ENCODE measurements around the gene PCSK2.

The PCSK2 gene

GRCh38 chr20:17466641-17467040 lies 239.8 kb downstream of the PCSK2 start:
- no peak overlapping the region for H3K27ac ChIP-seq (ENCODE audit: low read depth, low read length)
- no peak overlapping the region for H3K4me3 ChIP-seq (ENCODE audit: low read length)
- no peaks in the 10 kb centered on the region for H3K4me1 ChIP-seq (ENCODE audit: control insufficient read depth, insufficient read depth, low read length)
- no peak overlapping the region for H3K9ac ChIP-seq (ENCODE audit: low read length)
- H3K36me3 ChIP-seq (ENCODE audit: control insufficient read depth, insufficient read depth, low read length) = no peaks in the 10 kb centered on the region
- no peaks in the 10 kb centered on the region for H3K27me3 ChIP-seq (ENCODE audit: control insufficient read depth, insufficient read depth, low read length)

DNA sequence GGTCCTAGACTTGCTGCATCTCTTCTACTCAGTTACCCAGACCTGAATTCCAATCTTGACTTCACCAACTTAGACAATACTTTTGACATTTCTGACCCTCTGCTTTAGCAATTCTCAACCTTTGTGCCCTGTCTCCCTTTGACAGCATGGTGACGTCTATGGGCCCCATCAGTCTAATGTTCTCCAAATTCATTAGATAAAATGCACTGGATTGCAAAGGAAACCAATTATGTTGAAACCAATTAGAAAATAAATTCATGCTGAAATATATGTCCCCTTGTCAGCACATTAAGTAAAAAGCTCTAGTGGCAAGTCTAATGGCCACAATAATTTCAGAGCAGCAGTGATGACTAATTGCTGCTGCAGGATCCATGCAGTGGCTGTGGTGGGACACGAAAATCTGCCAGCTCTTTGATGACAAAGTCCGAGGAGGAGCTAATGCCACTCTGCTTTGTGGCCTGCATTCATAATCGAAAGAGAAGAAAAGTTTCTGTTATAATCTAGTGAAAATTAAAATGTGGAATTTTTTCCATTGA lies 240.3 kb downstream of the PCSK2 start:
- no peaks in the 10 kb centered on the region for H3K36me3 ChIP-seq (ENCODE audit: control insufficient read depth, insufficient read depth, low read length)

GRCh38 chr20:17468073-17468840 lies 241.4 kb downstream of the PCSK2 start:
- Histone ChIP-seq H3K27me3 (ENCODE audit: control insufficient read depth, insufficient read depth, low read length) (no peaks in the 10 kb centered on the region), H3K27ac (ENCODE audit: low read depth, low read length) (no peak overlapping the region), H3K4me1 (ENCODE audit: control insufficient read depth, insufficient read depth, low read length) (no peaks in the 10 kb centered on the region), H3K4me3 (ENCODE audit: low read length) (no peak overlapping the region), H3K9ac (ENCODE audit: low read length) (no peak overlapping the region), H3K36me3 (ENCODE audit: control insufficient read depth, insufficient read depth, low read length) (no peaks in the 10 kb centered on the region)

More for the DNA sequence above, 240.3 kb downstream of the PCSK2 start:
- no peaks in the 10 kb centered on the region for H3K27me3 ChIP-seq (ENCODE audit: control insufficient read depth, insufficient read depth, low read length)
- no peak overlapping the region for H3K27ac ChIP-seq (ENCODE audit: low read depth, low read length)
- no peak overlapping the region for H3K4me3 ChIP-seq (ENCODE audit: low read length)
- no peaks in the 10 kb centered on the region for H3K4me1 ChIP-seq (ENCODE audit: control insufficient read depth, insufficient read depth, low read length)
- no peak overlapping the region for H3K9ac ChIP-seq (ENCODE audit: low read length)

- Histone ChIP-seq H3K4me1 (ENCODE audit: control insufficient read depth, insufficient read depth, low read length) (no peaks in the 10 kb centered on the region), H3K27me3 (ENCODE audit: control insufficient read depth, insufficient read depth, low read length) (no peaks in the 10 kb centered on the region), H3K4me3 (ENCODE audit: low read length) (no peak overlapping the region), H3K27ac (ENCODE audit: low read depth, low read length) (no peak overlapping the region), H3K9ac (ENCODE audit: low read length) (no peak overlapping the region), H3K36me3 (ENCODE audit: control insufficient read depth, insufficient read depth, low read length) (no peaks in the 10 kb centered on the region)
Observed at GRCh38 chr20:17469246-17470030, 242.6 kb downstream of the PCSK2 start.

GRCh38 chr20:17470521-17470920 lies 243.7 kb downstream of the PCSK2 start:
- no peak overlapping the region for H3K4me3 ChIP-seq (ENCODE audit: low read length)

GRCh38 chr20:17470973-17471372 lies 244.1 kb downstream of the PCSK2 start:
- Histone ChIP-seq H3K36me3 (ENCODE audit: control insufficient read depth, insufficient read depth, low read length) (no peaks in the 10 kb centered on the region), H3K27me3 (ENCODE audit: control insufficient read depth, insufficient read depth, low read length) (no peaks in the 10 kb centered on the region), H3K4me1 (ENCODE audit: control insufficient read depth, insufficient read depth, low read length) (no peaks in the 10 kb centered on the region), H3K9ac (ENCODE audit: low read length) (no peak overlapping the region), H3K4me3 (ENCODE audit: low read length) (no peak overlapping the region), H3K27ac (ENCODE audit: low read depth, low read length) (no peak overlapping the region)

More at GRCh38 chr20:17470521-17470920, 243.7 kb downstream of the PCSK2 start:
- H3K9ac ChIP-seq (ENCODE audit: low read length) = no peak overlapping the region
- no peak overlapping the region for H3K27ac ChIP-seq (ENCODE audit: low read depth, low read length)
- no peaks in the 10 kb centered on the region for H3K36me3 ChIP-seq (ENCODE audit: control insufficient read depth, insufficient read depth, low read length)
- H3K4me1 ChIP-seq (ENCODE audit: control insufficient read depth, insufficient read depth, low read length) = no peaks in the 10 kb centered on the region
- H3K27me3 ChIP-seq (ENCODE audit: control insufficient read depth, insufficient read depth, low read length) = no peaks in the 10 kb centered on the region

DNA sequence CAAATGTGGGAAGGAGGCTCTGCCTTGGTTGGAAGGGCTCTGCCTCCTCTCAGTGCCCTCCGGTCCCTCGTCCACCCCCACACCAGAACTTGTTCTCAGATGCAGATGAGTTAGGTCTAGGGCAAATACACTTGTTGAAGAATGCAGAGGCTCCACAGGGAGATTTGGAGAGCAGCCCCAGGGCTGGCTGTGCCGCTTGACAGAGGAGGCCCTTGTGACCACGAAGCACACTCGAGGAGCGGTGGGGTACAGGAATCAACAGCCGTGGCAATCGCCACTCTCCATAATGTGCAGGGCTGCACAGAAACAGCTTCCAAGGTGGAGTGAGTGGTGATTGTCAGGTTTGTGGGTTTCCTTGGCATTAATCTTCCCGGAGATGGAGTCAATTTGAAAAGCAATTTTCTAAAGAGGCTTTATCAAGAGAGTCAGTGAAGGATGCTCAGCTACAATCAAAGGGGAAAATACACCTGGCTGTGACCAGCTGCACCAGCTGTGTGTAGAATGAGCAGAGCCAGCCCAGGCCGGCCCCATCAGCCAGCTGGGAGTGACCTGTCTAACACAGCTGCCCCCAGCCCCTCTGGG lies 244.9 kb downstream of the PCSK2 start:
- Histone ChIP-seq H3K4me3 (ENCODE audit: low read length) (no peak overlapping the region), H3K9ac (ENCODE audit: low read length) (no peak overlapping the region), H3K27ac (ENCODE audit: low read depth, low read length) (no peak overlapping the region), H3K27me3 (ENCODE audit: control insufficient read depth, insufficient read depth, low read length) (no peaks in the 10 kb centered on the region), H3K36me3 (ENCODE audit: control insufficient read depth, insufficient read depth, low read length) (no peaks in the 10 kb centered on the region), H3K4me1 (ENCODE audit: control insufficient read depth, insufficient read depth, low read length) (no peaks in the 10 kb centered on the region)

- Histone ChIP-seq H3K36me3 (ENCODE audit: control insufficient read depth, insufficient read depth, low read length) (no peaks in the 10 kb centered on the region), H3K4me1 (ENCODE audit: control insufficient read depth, insufficient read depth, low read length) (no peaks in the 10 kb centered on the region), H3K4me3 (ENCODE audit: low read length) (no peak overlapping the region), H3K27ac (ENCODE audit: low read depth, low read length) (no peak overlapping the region), H3K9ac (ENCODE audit: low read length) (no peak overlapping the region), H3K27me3 (ENCODE audit: control insufficient read depth, insufficient read depth, low read length) (no peaks in the 10 kb centered on the region)
Observed at GRCh38 chr20:17473659-17474058, 246.8 kb downstream of the PCSK2 start.

DNA sequence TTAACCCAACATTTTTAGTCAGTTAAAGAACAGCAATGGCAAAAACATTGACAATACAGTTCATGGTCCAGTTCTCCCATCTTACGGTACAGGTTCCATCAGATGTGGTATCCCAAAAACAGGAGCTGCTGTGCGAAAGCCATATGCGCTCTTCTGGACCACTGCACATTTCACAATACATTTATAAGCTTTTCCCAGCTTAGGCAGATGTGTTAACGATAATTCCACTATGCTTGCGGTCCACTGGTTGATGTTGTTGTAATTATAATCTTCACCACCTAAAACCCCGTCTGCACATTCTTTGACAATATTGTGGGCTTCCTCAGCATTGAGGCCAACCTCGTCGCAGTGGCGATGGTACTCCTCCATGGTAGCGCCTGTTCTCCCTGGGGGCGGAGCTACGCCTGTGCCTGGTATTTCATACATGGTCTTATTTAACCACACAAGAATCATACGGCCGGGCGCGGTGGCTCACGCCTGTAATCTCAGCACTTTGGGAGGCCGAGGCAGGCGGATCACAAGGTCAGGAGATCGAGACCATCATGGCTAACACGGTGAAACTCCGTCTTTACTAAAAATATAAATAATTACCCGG lies 252.3 kb downstream of the PCSK2 start:
- no peaks in the 10 kb centered on the region for H3K4me1 ChIP-seq (ENCODE audit: control insufficient read depth, insufficient read depth, low read length)
- no peaks in the 10 kb centered on the region for H3K36me3 ChIP-seq (ENCODE audit: control insufficient read depth, insufficient read depth, low read length)
- H3K27ac ChIP-seq (ENCODE audit: low read depth, low read length) = no peak overlapping the region
- no peak overlapping the region for H3K4me3 ChIP-seq (ENCODE audit: low read length)
- no peaks in the 10 kb centered on the region for H3K27me3 ChIP-seq (ENCODE audit: control insufficient read depth, insufficient read depth, low read length)
- no peak overlapping the region for H3K9ac ChIP-seq (ENCODE audit: low read length)

DNA sequence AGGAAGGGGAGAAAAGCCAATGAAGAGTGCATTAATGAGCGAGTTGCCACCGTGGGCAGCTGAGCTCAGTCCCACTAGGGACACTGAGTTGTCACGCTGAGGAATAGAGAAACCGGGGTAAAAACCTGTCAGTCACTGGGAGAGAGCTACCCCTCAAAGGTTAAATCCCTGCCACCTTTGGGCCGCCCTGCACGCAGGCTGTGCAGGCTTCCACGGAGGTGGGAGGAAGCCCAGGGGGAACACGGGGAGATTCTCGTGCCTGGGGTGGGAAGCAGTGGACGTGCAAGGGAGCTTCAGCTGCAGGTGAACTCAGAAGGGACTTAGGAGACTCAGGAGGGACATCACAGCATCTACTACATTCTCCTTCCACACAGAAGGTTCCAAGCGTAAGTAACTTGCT lies 253.9 kb downstream of the PCSK2 start:
- Histone ChIP-seq H3K27ac (ENCODE audit: low read depth, low read length) (no peak overlapping the region), H3K4me3 (ENCODE audit: low read length) (no peak overlapping the region), H3K4me1 (ENCODE audit: control insufficient read depth, insufficient read depth, low read length) (no peaks in the 10 kb centered on the region), H3K36me3 (ENCODE audit: control insufficient read depth, insufficient read depth, low read length) (no peaks in the 10 kb centered on the region), H3K9ac (ENCODE audit: low read length) (no peak overlapping the region), H3K27me3 (ENCODE audit: control insufficient read depth, insufficient read depth, low read length) (no peaks in the 10 kb centered on the region)

GRCh38 chr20:17481661-17482060 lies 254.8 kb downstream of the PCSK2 start:
- H3K4me1 ChIP-seq (ENCODE audit: control insufficient read depth, insufficient read depth, low read length) = no peaks in the 10 kb centered on the region
- H3K36me3 ChIP-seq (ENCODE audit: control insufficient read depth, insufficient read depth, low read length) = no peaks in the 10 kb centered on the region
- H3K27me3 ChIP-seq (ENCODE audit: control insufficient read depth, insufficient read depth, low read length) = no peaks in the 10 kb centered on the region
- no peak overlapping the region for H3K27ac ChIP-seq (ENCODE audit: low read depth, low read length)
- H3K9ac ChIP-seq (ENCODE audit: low read length) = no peak overlapping the region
- H3K4me3 ChIP-seq (ENCODE audit: low read length) = no peak overlapping the region

GRCh38 chr20:17482536-17482935 lies 255.7 kb downstream of the PCSK2 start:
- Histone ChIP-seq H3K27ac (ENCODE audit: low read depth, low read length) (no peak overlapping the region), H3K27me3 (ENCODE audit: control insufficient read depth, insufficient read depth, low read length) (no peaks in the 10 kb centered on the region), H3K9ac (ENCODE audit: low read length) (no peak overlapping the region)

More at GRCh38 chr20:17482536-17482935, 255.7 kb downstream of the PCSK2 start:
- H3K4me3 ChIP-seq (ENCODE audit: low read length) = no peak overlapping the region
- no peaks in the 10 kb centered on the region for H3K4me1 ChIP-seq (ENCODE audit: control insufficient read depth, insufficient read depth, low read length)
- H3K36me3 ChIP-seq (ENCODE audit: control insufficient read depth, insufficient read depth, low read length) = no peaks in the 10 kb centered on the region
